Ascending aorta (tissue), 2 donors: ENCODE results near the gene GAS2L1. TPM values are rescaled to one million over a fixed set of nuclear protein-coding genes. Genes with fewer than 3 reads are reported as not detected.
A peak's percentile ranks its signal among the peaks of the same experiment; 100 is the strongest.

ENCODE experiments used
- DNase-seq, 2 donors: peaks; one replicate each; pipeline ENCODE4 v3.0.0-alpha.2; 2019; ENCODE audit warnings: low spot score in 2 of 2
- H3K27ac ChIP-seq, 2 donors: fragments of 200-600 bp; sonication (generic); one replicate each; pipeline ENCODE4 v1.5.1; 2016 to 2017; ENCODE audit warnings: mild to moderate bottlenecking in 1 of 2
- H3K27me3 ChIP-seq: fragments of 200-600 bp; sonication (generic); one replicate; pipeline ENCODE4 v1.5.1; 2017
- H3K36me3 ChIP-seq, 2 donors: fragments of 200-600 bp; sonication (generic); one replicate each; pipeline ENCODE4 v1.5.1; 2016
- H3K4me1 ChIP-seq, 2 donors: fragments of 200-600 bp; sonication (generic); one replicate each; pipeline ENCODE4 v1.5.1; 2016 to 2017; ENCODE audit warnings: mild to moderate bottlenecking in 1 of 2
- H3K4me3 ChIP-seq, 2 donors: fragments of 200-600 bp; sonication (generic); one replicate each; pipeline ENCODE4 v1.5.1; 2016 to 2017; ENCODE audit warnings: mild to moderate bottlenecking in 1 of 2
- H3K9me3 ChIP-seq, 2 donors: fragments of 200-600 bp; sonication (generic); one replicate each; pipeline ENCODE4 v1.5.1; 2016
- intact Hi-C: fragments of 100-400 bp; cut with DNase I; formaldehyde crosslinking; loops from one replicate; pipeline ENCODE4 v1.15.1; 2023
- total RNA-seq: library from RNA; depleted of rRNA; stranded (reverse); fragments of >200 nt; gene quantifications from one replicate; pipeline ENCODE4 v1.1.0, GENCODE V29; 2016
- TF ChIP-seq, protein P1 (sequence below), 3 experiments: fragments of 200-600 bp in 2 of 3; fragments of 450-650 bp in 1 of 3; sonication (generic) in 2 of 3; IDR thresholded peaks; one replicate each; pipeline ENCODE4 v1.5.1; 2016 to 2019; ENCODE audit warnings: antibody characterized with exemption in 3 of 3, mild to moderate bottlenecking in 1 of 3, moderate library complexity in 1 of 3

GAS2L1 gene
- total RNA-seq, 1 donor from 2014 or later, result 99.3 TPM

DNA sequence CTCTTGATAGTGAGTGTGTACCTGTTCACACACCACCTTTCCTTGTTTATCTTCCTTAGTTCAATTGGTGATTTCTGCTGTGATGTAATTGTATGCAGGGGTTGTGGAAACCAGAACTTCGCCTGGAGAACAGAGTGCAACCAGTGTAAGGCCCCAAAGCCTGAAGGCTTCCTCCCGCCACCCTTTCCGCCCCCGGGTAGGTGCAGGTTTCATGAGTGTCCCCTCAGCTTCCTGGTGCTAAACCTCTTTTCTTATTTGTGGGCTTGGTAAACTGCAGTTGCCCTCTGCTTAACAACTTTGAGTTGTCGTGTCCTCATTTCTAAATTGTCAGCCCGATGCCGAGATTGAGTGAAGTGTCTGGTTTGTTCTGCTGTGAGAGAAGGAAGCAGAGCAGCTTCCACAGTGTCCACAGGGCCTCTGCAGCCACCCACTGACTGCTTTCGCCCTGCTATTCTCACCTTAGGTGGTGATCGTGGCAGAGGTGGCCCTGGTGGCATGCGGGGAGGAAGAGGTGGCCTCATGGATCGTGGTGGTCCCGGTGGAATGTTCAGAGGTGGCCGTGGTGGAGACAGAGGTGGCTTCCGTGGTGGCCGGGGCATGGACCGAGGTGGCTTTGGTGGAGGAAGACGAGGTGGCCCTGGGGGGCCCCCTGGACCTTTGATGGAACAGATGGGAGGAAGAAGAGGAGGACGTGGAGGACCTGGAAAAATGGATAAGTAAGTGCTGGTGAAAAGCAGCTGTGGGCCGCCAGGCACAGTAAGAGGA lies 7.1 kb upstream of the GAS2L1 start:
- Histone ChIP-seq H3K4me1 (peaks cover 0 to 13% of the 10 kb centered on the region in 2 donors), H3K27ac (no peak overlapping the region), H3K9me3 (no peaks in the 10 kb centered on the region), H3K36me3 (peaks cover 66% of the 10 kb centered on the region in 2 donors), H3K4me3 (no peak overlapping the region), H3K27me3 (no peaks in the 10 kb centered on the region)
- no peak for DNase-seq
- intact Hi-C loops, result no loop called here
- TF ChIP-seq, protein P1, sequence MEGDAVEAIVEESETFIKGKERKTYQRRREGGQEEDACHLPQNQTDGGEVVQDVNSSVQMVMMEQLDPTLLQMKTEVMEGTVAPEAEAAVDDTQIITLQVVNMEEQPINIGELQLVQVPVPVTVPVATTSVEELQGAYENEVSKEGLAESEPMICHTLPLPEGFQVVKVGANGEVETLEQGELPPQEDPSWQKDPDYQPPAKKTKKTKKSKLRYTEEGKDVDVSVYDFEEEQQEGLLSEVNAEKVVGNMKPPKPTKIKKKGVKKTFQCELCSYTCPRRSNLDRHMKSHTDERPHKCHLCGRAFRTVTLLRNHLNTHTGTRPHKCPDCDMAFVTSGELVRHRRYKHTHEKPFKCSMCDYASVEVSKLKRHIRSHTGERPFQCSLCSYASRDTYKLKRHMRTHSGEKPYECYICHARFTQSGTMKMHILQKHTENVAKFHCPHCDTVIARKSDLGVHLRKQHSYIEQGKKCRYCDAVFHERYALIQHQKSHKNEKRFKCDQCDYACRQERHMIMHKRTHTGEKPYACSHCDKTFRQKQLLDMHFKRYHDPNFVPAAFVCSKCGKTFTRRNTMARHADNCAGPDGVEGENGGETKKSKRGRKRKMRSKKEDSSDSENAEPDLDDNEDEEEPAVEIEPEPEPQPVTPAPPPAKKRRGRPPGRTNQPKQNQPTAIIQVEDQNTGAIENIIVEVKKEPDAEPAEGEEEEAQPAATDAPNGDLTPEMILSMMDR (IDR thresholded peaks at IDR 0.05), result no peak

- Histone ChIP-seq H3K36me3 (peaks cover 55 to 56% of the 10 kb centered on the region in 2 donors), H3K27me3 (no peaks in the 10 kb centered on the region), H3K4me3 (no peak overlapping the region), H3K9me3 (no peaks in the 10 kb centered on the region), H3K27ac (no peak overlapping the region), H3K4me1 (peaks cover 0 to 13% of the 10 kb centered on the region in 2 donors)
- TF ChIP-seq, protein P1 (IDR thresholded peaks at IDR 0.05), result no peak
- no peak for DNase-seq
- intact Hi-C loops, result no loop called here
Observed at GRCh38 chr22:29300467-29300806, 6.0 kb upstream of the GAS2L1 start.

DNA sequence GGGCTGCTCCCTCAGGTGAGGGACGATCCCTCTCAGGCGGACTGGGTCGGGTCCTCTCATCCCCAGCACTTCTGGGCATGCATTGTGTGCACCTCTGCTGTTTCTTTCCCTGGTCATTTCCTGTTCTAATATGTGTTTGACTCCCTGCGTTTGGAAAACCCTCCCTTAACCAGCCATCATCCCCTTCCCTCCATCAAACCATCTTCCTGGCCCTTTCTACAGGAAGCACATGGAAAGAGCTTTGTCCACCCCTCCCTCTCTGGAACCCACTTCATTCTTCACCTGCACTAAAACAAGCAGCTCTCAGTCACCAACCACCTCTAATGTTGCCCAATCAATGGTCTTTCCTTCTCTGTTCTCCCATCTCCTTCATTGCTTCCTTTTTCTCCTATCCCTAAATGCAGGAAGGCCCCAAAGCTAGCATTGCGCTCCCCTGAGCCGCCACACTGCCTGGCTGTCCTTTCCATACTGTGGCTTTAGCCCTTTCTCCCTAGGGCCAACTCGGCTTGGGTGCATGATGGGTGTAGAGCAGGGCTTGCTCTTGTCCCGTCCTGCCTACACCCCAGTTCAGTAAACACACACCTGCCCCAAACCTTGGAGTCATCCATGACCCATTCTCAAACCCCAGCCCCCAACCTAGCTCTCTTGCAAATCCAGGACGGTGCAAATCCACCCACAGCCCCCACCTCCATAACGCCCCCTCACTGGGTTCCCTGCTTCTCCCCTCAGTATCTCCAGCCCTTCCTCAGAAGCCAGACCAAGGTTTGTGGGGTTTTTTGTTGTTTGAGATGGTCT lies 5.4 kb upstream of the GAS2L1 start:
- peaks cover 0 to 13% of the 10 kb centered on the region in 2 donors for H3K4me1 ChIP-seq
- no peak overlapping the region for H3K27ac ChIP-seq
- no peaks in the 10 kb centered on the region for H3K27me3 ChIP-seq
- TF ChIP-seq, protein P1 (IDR thresholded peaks at IDR 0.05), result no peak
- no peaks in the 10 kb centered on the region for H3K9me3 ChIP-seq
- intact Hi-C loops, result no loop called here
- DNase-seq, result no peak
- H3K36me3 ChIP-seq, result peaks cover 50 to 51% of the 10 kb centered on the region in 2 donors
- no peak overlapping the region for H3K4me3 ChIP-seq

- H3K36me3 ChIP-seq, result peaks cover 41 to 42% of the 10 kb centered on the region in 2 donors
- H3K4me1 ChIP-seq, result peaks cover 0 to 13% of the 10 kb centered on the region in 2 donors
- H3K27ac ChIP-seq, result peak overlapping the region; percentile 4 to 67
- no peaks in the 10 kb centered on the region for H3K9me3 ChIP-seq
- TF ChIP-seq, protein P1 (IDR thresholded peaks at IDR 0.05), result no peak
- H3K4me3 ChIP-seq, result no peak overlapping the region
- no peaks in the 10 kb centered on the region for H3K27me3 ChIP-seq
- no peak for DNase-seq
- intact Hi-C loops, result no loop called here
Observed at GRCh38 chr22:29301716-29302401, 4.6 kb upstream of the GAS2L1 start.

- Histone ChIP-seq H3K27ac (peak overlapping the region; percentile 4 to 67), H3K9me3 (no peaks in the 10 kb centered on the region), H3K4me3 (no peak overlapping the region), H3K36me3 (peaks cover 36 to 37% of the 10 kb centered on the region in 2 donors), H3K27me3 (no peaks in the 10 kb centered on the region), H3K4me1 (peaks cover 0 to 15% of the 10 kb centered on the region in 2 donors)
- intact Hi-C loops, result no loop called here
- no peak for DNase-seq
- TF ChIP-seq, protein P1 (IDR thresholded peaks at IDR 0.05), result no peak
Observed at GRCh38 chr22:29302402-29302680, 4.1 kb upstream of the GAS2L1 start.
